Measurements from ENCODE around the gene MMP24OS.

Gene MMP24OS

DNA sequence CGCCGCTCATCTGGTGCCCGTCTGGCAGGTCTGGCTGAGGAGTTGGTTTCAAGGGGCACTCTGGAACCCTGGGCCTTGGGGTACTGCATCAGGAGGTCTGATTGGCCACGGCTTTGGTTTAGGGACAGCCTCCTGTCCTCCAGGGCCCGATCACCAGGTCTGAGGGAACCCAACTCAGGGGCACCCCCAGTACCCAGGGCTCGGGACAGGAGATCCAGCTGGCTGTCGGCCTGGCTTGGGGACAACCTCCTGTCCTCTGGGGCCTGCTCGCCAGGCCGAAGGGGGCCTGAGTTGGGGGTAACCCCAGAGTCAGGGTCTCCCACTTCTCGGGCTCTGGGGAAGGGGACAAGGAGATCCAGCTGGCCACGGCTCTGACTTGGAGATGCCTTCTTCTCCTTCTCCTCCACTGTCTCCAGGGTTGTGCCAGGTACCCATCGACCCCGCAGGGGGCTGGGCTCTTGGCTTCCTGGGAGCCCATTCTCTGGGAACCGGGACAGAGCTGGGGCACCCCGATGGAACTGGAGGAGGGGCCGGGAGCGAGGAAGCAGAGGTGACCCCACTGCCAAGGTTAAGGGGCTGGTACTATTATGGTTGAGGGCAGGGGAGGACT is 9.1 kb upstream of the MMP24OS start:
- TF ChIP-seq POLR2AphosphoS5 (IDR thresholded peaks at IDR 0.05; ENCODE audit: low read depth, low read length) (no peak), FOXP2 (optimal IDR thresholded peaks at IDR 0.05; ENCODE audit: borderline replicate concordance, extremely low read depth, extremely low read length, insufficient read depth) (no peak), SIN3A (IDR thresholded peaks at IDR 0.05; ENCODE audit: borderline replicate concordance, insufficient read depth, low read length) (no peak), TAF1 (IDR thresholded peaks at IDR 0.05; ENCODE audit: borderline replicate concordance, insufficient read depth, low read length) (no peak)
- TF ChIP-seq, protein P1, sequence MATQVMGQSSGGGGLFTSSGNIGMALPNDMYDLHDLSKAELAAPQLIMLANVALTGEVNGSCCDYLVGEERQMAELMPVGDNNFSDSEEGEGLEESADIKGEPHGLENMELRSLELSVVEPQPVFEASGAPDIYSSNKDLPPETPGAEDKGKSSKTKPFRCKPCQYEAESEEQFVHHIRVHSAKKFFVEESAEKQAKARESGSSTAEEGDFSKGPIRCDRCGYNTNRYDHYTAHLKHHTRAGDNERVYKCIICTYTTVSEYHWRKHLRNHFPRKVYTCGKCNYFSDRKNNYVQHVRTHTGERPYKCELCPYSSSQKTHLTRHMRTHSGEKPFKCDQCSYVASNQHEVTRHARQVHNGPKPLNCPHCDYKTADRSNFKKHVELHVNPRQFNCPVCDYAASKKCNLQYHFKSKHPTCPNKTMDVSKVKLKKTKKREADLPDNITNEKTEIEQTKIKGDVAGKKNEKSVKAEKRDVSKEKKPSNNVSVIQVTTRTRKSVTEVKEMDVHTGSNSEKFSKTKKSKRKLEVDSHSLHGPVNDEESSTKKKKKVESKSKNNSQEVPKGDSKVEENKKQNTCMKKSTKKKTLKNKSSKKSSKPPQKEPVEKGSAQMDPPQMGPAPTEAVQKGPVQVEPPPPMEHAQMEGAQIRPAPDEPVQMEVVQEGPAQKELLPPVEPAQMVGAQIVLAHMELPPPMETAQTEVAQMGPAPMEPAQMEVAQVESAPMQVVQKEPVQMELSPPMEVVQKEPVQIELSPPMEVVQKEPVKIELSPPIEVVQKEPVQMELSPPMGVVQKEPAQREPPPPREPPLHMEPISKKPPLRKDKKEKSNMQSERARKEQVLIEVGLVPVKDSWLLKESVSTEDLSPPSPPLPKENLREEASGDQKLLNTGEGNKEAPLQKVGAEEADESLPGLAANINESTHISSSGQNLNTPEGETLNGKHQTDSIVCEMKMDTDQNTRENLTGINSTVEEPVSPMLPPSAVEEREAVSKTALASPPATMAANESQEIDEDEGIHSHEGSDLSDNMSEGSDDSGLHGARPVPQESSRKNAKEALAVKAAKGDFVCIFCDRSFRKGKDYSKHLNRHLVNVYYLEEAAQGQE (IDR thresholded peaks at IDR 0.05; ENCODE audit: insufficient read depth in 1 of 2, low read depth in 2 of 2, low read length in 2 of 2), result no peak

DNA sequence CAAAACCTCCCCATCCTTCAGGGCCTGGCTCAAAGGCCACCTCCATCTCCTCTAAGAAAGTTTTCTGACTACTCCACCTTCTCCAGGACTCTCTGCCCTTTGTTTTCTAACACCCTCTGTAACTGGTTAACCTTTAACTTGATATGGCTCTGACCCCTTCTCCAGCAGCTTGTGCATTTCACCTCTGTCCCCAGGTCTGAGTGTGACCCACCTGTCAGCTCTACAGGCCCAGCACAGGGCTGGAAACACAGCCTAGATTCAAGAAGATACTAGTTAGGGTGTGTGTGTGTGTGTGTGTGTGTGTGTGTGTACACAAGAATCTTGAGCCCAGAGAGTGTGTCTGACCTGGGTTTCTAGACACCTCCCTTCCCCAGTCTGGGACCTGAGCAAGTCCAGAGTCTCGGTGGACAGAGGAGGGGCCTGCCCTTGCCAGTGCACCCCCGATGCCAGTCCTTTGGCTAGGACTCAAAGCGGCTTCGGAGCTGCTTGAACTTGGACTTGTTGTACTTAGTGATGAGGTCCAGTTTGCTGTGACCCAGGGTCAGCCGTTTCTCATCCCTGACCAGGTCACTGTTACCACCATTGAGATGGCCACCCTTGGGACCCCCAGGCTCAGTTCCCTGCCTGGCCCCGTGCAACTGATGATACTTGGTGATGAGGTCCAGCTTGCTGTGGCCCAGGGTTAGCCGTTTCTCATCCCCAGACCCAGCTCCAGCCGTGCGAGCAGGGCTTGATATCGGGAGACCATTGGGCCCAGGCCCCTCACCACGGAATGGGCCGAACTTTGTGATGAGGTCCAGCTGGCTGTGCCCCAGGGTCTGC is 8.4 kb upstream of the MMP24OS start:
- TF ChIP-seq TAF1 (IDR thresholded peaks at IDR 0.05; ENCODE audit: borderline replicate concordance, insufficient read depth, low read length), result no peak
- TF ChIP-seq FOXP2 (optimal IDR thresholded peaks at IDR 0.05; ENCODE audit: borderline replicate concordance, extremely low read depth, extremely low read length, insufficient read depth), result no peak
- no peak for TF ChIP-seq POLR2AphosphoS5 (IDR thresholded peaks at IDR 0.05; ENCODE audit: low read depth, low read length)
- no peak for TF ChIP-seq SIN3A (IDR thresholded peaks at IDR 0.05; ENCODE audit: borderline replicate concordance, insufficient read depth, low read length)
- TF ChIP-seq, protein P1 (IDR thresholded peaks at IDR 0.05; ENCODE audit: insufficient read depth in 1 of 2, low read depth in 2 of 2, low read length in 2 of 2), result no peak

DNA sequence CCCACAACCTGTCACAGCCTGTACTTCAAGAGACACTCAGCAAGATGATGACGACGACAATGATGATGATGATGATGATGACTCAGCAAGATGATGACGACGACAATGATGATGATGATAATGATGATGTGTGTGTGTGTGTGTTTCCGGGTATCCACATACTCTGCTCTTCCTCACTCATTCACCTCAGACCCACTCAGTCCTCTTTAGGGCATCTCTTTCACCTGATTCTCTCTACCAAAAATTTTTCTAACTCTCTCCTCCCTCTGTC is 7.8 kb upstream of the MMP24OS start:
- no peak for TF ChIP-seq FOXP2 (optimal IDR thresholded peaks at IDR 0.05; ENCODE audit: borderline replicate concordance, extremely low read depth, extremely low read length, insufficient read depth)
- TF ChIP-seq, protein P1 (IDR thresholded peaks at IDR 0.05; ENCODE audit: insufficient read depth in 1 of 2, low read depth in 2 of 2, low read length in 2 of 2), result no peak
- peak; percentile 25; the same call in 1 of the 2 replicates for TF ChIP-seq POLR2AphosphoS5 (IDR thresholded peaks at IDR 0.05; ENCODE audit: low read depth, low read length)

DNA sequence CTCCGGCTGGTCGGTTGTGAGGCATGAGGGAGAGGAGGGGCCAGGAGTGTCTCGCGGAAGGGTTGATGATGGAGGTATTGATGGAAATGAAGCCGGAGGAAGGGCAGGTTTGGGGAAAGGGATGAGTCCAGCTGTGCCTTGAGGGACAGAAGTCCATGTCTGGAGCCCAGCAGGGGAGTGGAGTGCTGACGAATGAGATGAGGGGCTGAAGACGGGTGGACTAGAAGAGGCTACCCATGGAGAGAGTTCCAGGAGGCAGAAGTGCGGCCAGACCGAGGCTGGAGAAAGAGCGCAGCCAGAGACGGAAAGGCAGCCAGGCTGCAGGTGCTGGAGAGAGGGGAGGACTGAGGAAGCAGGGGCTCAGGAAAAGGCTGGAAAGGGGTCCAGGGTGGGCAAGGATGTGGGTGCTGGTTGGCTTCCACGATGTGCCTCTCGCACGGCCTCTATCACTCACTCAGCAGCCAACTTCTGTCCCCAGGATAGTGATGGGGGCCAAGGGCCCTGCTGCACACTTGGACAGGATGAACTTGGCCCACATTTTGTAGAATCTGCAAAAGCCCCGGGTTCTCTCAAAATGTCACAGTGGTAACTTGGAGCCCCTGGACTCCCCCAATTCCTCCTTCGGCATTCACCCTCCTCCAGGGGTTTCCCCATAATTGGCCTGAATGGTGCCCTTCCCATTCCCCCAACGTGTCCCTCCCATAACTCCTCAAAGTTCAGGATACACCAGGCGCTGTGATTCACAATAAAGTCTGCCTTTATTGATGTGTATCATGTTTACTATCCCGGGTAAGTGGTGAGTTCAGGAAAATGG is 7.3 kb upstream of the MMP24OS start:
- TF ChIP-seq POLR2AphosphoS5 (IDR thresholded peaks at IDR 0.05; ENCODE audit: low read depth, low read length), result 0 out of 2 replicates have a peak, but pooled peaks have one; percentile 25
- no peak for TF ChIP-seq TAF1 (IDR thresholded peaks at IDR 0.05; ENCODE audit: borderline replicate concordance, insufficient read depth, low read length)

DNA sequence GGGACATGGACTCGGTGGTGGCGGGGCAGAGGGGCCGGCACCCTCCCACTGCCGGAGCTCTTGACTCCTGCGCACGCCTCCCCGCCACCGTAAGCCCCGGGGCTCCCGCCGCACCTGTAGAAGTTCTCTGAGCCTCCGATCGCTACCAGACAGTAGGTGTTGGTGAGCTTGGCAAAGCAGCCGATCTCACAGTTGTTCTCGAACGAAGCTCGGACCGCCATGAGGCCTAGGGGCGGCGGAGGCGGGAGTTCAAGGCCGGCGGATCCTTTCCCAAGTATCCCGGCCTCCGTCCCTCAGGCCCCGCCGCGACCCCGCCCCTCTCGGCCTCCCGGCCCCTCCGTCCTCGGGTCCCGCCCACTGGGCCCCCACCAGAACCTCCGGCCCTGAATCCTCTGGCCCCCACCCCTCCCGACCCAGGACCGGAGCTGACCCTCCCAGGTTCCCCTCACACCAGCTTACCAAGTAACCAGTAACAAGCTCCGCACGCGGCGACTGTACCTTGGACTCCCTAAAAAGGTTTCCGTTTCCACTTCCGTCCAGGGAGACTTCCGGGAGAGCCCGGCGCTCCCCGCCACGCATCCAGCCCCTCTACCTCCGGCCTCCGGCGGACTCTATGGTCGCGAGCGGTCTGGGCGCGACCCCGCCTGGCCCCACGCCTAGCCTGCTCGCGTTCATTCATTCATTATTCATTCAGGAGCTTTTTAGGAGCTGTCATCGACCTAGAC is 6.5 kb upstream of the MMP24OS start, which contains the start of gene EIF6:
EIF6 (minus strand) TSS at position 506 of the 725 bp plus-strand sequence; CDS start at position 221, 285 bp downstream.
- TF ChIP-seq POLR2AphosphoS5 (IDR thresholded peaks at IDR 0.05; ENCODE audit: low read depth, low read length), result peak; percentile 72
- TF ChIP-seq TAF1 (IDR thresholded peaks at IDR 0.05; ENCODE audit: borderline replicate concordance, insufficient read depth, low read length), result peak; percentile 91; the same call in 1 of the 2 replicates
- peak; percentile 81 for TF ChIP-seq FOXP2 (optimal IDR thresholded peaks at IDR 0.05; ENCODE audit: borderline replicate concordance, extremely low read depth, extremely low read length, insufficient read depth)
- TF ChIP-seq, protein P1 (IDR thresholded peaks at IDR 0.05; ENCODE audit: insufficient read depth in 1 of 2, low read depth in 2 of 2, low read length in 2 of 2), result 0 out of 4 replicates have a peak, but pooled peaks of 1 of the 2 experiments have one; percentile 22
- 0 out of 2 replicates have a peak, but pooled peaks have one; percentile 54 for TF ChIP-seq SIN3A (IDR thresholded peaks at IDR 0.05; ENCODE audit: borderline replicate concordance, insufficient read depth, low read length)

Measured in PFSK-1 (cell line).